PFSK-1 (cell line): ENCODE data around the gene INA.

Experiments
- FOXP2 ChIP-seq: optimal IDR thresholded peaks from 2 replicates; pipeline ENCODE3; 2011; ENCODE audit warnings: borderline replicate concordance, control low read depth, inconsistent platforms; ENCODE audit not compliant: insufficient read depth; ENCODE audit errors: extremely low read length, extremely low read depth
- POLR2AphosphoS5 ChIP-seq: IDR thresholded peaks from 2 replicates; pipeline ENCODE4 v1.6.1; 2012; ENCODE audit warnings: low read depth, mild to moderate bottlenecking, control low read depth, low read length, moderate library complexity
- REST ChIP-seq, 2 experiments: IDR thresholded peaks; 2 replicates each; pipeline versions ENCODE4 v1.6.1 to v1.8.0; 2011 to 2012; ENCODE audit warnings: low read depth in 2 of 2, low read length in 2 of 2, control low read depth in 1 of 2, inconsistent platforms in 1 of 2, mild to moderate bottlenecking in 1 of 2, moderate library complexity in 1 of 2; ENCODE audit not compliant: insufficient read depth in 1 of 2
- SIN3A ChIP-seq: IDR thresholded peaks from 2 replicates; pipeline ENCODE4 v1.6.1; 2012; ENCODE audit warnings: mild to moderate bottlenecking, low read length, moderate library complexity, borderline replicate concordance; ENCODE audit not compliant: insufficient read depth
- TAF1 ChIP-seq: IDR thresholded peaks from 2 replicates; pipeline ENCODE4 v1.6.1; 2012; ENCODE audit warnings: low read length, control low read depth, borderline replicate concordance; ENCODE audit not compliant: insufficient read depth

GRCh38 chr10:103280506-103280905 is 3.6 kb downstream of the INA start:
- TF ChIP-seq TAF1 (no peak), POLR2AphosphoS5 (no peak), SIN3A (no peak), REST (IDR thresholded peaks at IDR 0.05; ENCODE audit: insufficient read depth in 1 of 2, low read depth in 2 of 2, low read length in 2 of 2) (no peak), FOXP2 (no peak)
